Activated T-cell treated with anti-CD3 and anti-CD28 coated beads for 24 hours (primary cell): ENCODE measurements around the gene DHRSX.
"Not testable (repeated sequence)": the region's sequence is repeated elsewhere in the genome, so short reads cannot be mapped to it uniquely, and the experiment has no call there.

Experiments
- DNase-seq: peaks from one replicate; pipeline ENCODE4 v3.0.0-alpha.2; 2020; ENCODE audit warnings: low read depth

Gene DHRSX

GRCh38 chrX:2519638-2520037 is 18.9 kb upstream of the DHRSX start:
- DNase-seq = not testable (repeated sequence)

GRCh38 chrX:2517055-2517454 is 16.3 kb upstream of the DHRSX start:
- DNase-seq = no peak

GRCh38 chrX:2516623-2517022 is 15.8 kb upstream of the DHRSX start:
- DNase-seq = no peak

- DNase-seq = no peak
Observed at GRCh38 chrX:2514131-2514530, 13.4 kb upstream of the DHRSX start.

GRCh38 chrX:2513121-2513664 is 12.4 kb upstream of the DHRSX start:
- DNase-seq = no peak

- no peak for DNase-seq
Observed at GRCh38 chrX:2512501-2512900, 11.7 kb upstream of the DHRSX start.

GRCh38 chrX:2511326-2511725 is 10.6 kb upstream of the DHRSX start:
- no peak for DNase-seq

- no peak for DNase-seq
Observed at GRCh38 chrX:2508648-2509335, 8.0 kb upstream of the DHRSX start.

GRCh38 chrX:2507904-2508627 is 7.3 kb upstream of the DHRSX start:
- DNase-seq = no peak

- no peak for DNase-seq
Observed at GRCh38 chrX:2507196-2507595, 6.4 kb upstream of the DHRSX start.

- DNase-seq = not testable (repeated sequence)
Observed at GRCh38 chrX:2505341-2505740, 4.6 kb upstream of the DHRSX start.

GRCh38 chrX:2504706-2505332 is 4.0 kb upstream of the DHRSX start:
- DNase-seq = no peak

- DNase-seq = no peak
Observed at GRCh38 chrX:2503591-2504500, 3.1 kb upstream of the DHRSX start.

GRCh38 chrX:2502668-2503519 is 2.1 kb upstream of the DHRSX start:
- no peak for DNase-seq

GRCh38 chrX:2502120-2502667 is 1.4 kb upstream of the DHRSX start:
- no peak for DNase-seq

GRCh38 chrX:2501559-2502102 is 855 bp upstream of the DHRSX start:
- DNase-seq = no peak

- peak; percentile 4 for DNase-seq
Observed at GRCh38 chrX:2500091-2500802, 529 bp downstream of the DHRSX start.

GRCh38 chrX:2499507-2499906 is 1.3 kb downstream of the DHRSX start:
- no peak for DNase-seq

GRCh38 chrX:2498781-2499302 is 1.9 kb downstream of the DHRSX start:
- no peak for DNase-seq
